H1 (cell line): ENCODE measurements around the gene SUPT4H1. TPM values are rescaled to one million over a fixed set of nuclear protein-coding genes. Genes with fewer than 3 reads are reported as not detected.

ENCODE experiments used
- BACH1 ChIP-seq: IDR thresholded peaks from 2 replicates; pipeline ENCODE4 v1.6.1; 2012; ENCODE audit warnings: low read length, improper control_type of control experiment
- CBX5 ChIP-seq: fragments of 300-800, 300-1000 bp; sonication (generic); IDR thresholded peaks from 2 replicates; pipeline ENCODE4 v1.7.1; 2016; ENCODE audit warnings: antibody characterized with exemption, low read length, low read depth
- CBX8 ChIP-seq: fragments of 300-800, 300-1000 bp; sonication (generic); IDR thresholded peaks from 2 replicates; pipeline ENCODE4 v1.7.1; 2016; ENCODE audit warnings: low read depth, low read length, borderline replicate concordance
- MAFK ChIP-seq: IDR thresholded peaks from 2 replicates; pipeline ENCODE4 v1.6.1; 2012; ENCODE audit warnings: low read depth, mild to moderate bottlenecking, improper control_type of control experiment, low read length
- NANOG ChIP-seq: IDR thresholded peaks from 2 replicates; pipeline ENCODE4 v1.6.1; 2011; ENCODE audit warnings: low read length, low read depth, mild to moderate bottlenecking, inconsistent platforms; ENCODE audit not compliant: insufficient read depth, poor library complexity, severe bottlenecking
- POU5F1 ChIP-seq: IDR thresholded peaks from 2 replicates; pipeline ENCODE4 v1.6.1; 2011; ENCODE audit warnings: low read depth, mild to moderate bottlenecking, low read length, moderate library complexity
- RBBP5 ChIP-seq: IDR thresholded peaks from 2 replicates; pipeline ENCODE4 v1.7.1; 2012; ENCODE audit warnings: low read depth, mild to moderate bottlenecking, inconsistent platforms, low read length, moderate library complexity, borderline replicate concordance
- RNF2 ChIP-seq: fragments of 200-900, 300-1000 bp; sonication (generic); IDR thresholded peaks from 2 replicates; pipeline ENCODE4 v1.7.1; 2016; ENCODE audit warnings: borderline replicate concordance, low read depth, mild to moderate bottlenecking, antibody characterized with exemption, low read length; ENCODE audit not compliant: poor library complexity, severe bottlenecking; ENCODE audit errors: missing control alignments
- SRF ChIP-seq: IDR thresholded peaks from 2 replicates; pipeline ENCODE4 v1.6.1; 2011; ENCODE audit warnings: mild to moderate bottlenecking, low read depth, low read length, moderate library complexity
- TCF12 ChIP-seq: IDR thresholded peaks from 2 replicates; pipeline ENCODE4 v1.6.1; 2011; ENCODE audit warnings: low read depth, mild to moderate bottlenecking, low read length
- TEAD4 ChIP-seq: IDR thresholded peaks from 2 replicates; pipeline ENCODE4 v1.6.1; 2012; ENCODE audit warnings: low read depth, low read length, inconsistent platforms, mixed read lengths
- polyA plus RNA-seq, 7 experiments: library from polyadenylated mRNA; depleted of rRNA in 3 of 7; stranded (reverse) in 5 of 7; unstranded in 2 of 7; fragments of >200 nt in 5 of 7; fragments of 200-250 nt in 2 of 7; gene quantifications; 1 replicate in 5 of 7; 2 replicates in 1 of 7; 4 replicates in 1 of 7; pipeline versions ENCODE4 v1.2.1 to v1.2.3, GENCODE V29; 2011 to 2013; ENCODE audit warnings: missing spikeins in 2 of 7, mixed read lengths in 2 of 7
- total RNA-seq: library from RNA; stranded (reverse); fragmentation: NEBNext Ultra II Directional; extraction: Animal tissue kit (Norgen Biotek cat#: 25700); gene quantifications from 2 replicates; pipeline ENCODE4 v1.2.1, GENCODE V29; 2021
- TF ChIP-seq, protein P1 (sequence below): IDR thresholded peaks from 2 replicates; pipeline ENCODE4 v1.6.1; 2012; ENCODE audit warnings: inconsistent platforms

SUPT4H1 gene
- total and polyA plus RNA-seq, 2 of the 8 experiments (the other 6 are each of a cell fraction or from before 2014, with no cell fraction given): 112 to 143 TPM

DNA sequence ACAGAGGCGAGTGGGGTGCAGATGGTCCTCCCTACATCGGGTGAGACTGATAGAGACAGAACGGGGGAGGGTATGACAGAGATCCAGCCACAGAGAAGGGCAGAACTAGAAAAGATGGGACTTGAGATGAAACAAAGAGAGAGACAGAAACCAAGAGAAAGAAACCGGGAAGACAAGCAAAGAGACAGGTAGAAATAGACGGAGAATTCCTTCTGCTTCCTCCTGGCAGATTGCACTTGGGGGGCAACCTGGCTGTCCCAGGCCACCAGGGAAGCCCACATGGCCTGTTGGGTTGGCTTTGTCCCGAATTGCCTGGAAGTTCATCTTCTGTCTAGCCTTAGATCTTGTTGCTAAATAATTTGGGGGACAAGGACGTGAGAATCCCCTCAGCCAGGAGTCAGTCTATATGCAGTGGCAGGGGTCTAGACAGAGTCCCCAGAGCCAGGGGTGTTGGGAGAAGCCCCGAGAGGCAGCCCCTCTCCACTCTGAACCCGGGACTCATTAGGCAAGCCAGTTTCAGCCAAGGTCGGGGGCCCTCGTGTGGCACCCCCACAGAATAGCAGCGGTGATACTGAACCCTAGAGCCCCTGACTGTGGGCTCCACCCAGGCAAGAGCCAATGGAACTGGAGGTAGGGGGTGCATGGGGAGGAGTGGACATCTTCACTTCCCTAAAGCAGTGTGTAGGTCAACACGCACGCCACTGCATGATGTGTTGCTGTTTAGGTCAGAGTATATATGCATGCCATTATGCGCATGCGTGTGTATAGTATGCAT, 22.8 kb downstream of the SUPT4H1 start (continued):
- TF ChIP-seq BACH1: no peak
- TF ChIP-seq TCF12: no peak
- TF ChIP-seq MAFK: no peak
- TF ChIP-seq TEAD4: no peak
- no peak for TF ChIP-seq RNF2
- TF ChIP-seq CBX8: no peak
- TF ChIP-seq SRF: no peak
- no peak for TF ChIP-seq CBX5
- TF ChIP-seq POU5F1: no peak
- TF ChIP-seq, protein P1, sequence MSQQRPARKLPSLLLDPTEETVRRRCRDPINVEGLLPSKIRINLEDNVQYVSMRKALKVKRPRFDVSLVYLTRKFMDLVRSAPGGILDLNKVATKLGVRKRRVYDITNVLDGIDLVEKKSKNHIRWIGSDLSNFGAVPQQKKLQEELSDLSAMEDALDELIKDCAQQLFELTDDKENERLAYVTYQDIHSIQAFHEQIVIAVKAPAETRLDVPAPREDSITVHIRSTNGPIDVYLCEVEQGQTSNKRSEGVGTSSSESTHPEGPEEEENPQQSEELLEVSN: no peak
- no peak for TF ChIP-seq NANOG
- TF ChIP-seq RBBP5: no peak
